Sigmoid colon (tissue), 4 donors: Measurements from ENCODE around the gene RESF1.

Source experiments
- CTCF ChIP-seq, 4 experiments: fragments of 450-650 bp in 3 of 4; fragments of 200-600 bp in 1 of 4; IDR thresholded peaks; one replicate each; pipeline ENCODE4 v1.5.1; 2016 to 2019; ENCODE audit warnings: antibody characterized with exemption in 4 of 4, mild to moderate bottlenecking in 3 of 4, moderate library complexity in 2 of 4
- EP300 ChIP-seq, 4 donors: sonication (generic); formaldehyde crosslinking; IDR thresholded peaks; one replicate each; pipeline ENCODE4 v1.6.1; 2017; ENCODE audit warnings: antibody characterized with exemption in 4 of 4
- POLR2A ChIP-seq, 2 donors: fragments of 450-650 bp; IDR thresholded peaks; one replicate each; pipeline ENCODE4 v1.6.1; 2016; ENCODE audit warnings: antibody characterized with exemption in 2 of 2, mild to moderate bottlenecking in 2 of 2, moderate library complexity in 2 of 2

GRCh38 chr12:31985832-31986231 is 26.6 kb downstream of the RESF1 start:
- TF ChIP-seq CTCF (IDR thresholded peaks at IDR 0.05): no peak
- no peak for TF ChIP-seq POLR2A (IDR thresholded peaks at IDR 0.05)
- TF ChIP-seq EP300 (IDR thresholded peaks at IDR 0.05): no peak
